ENCODE results near the gene GNAZ.

Gene GNAZ

GRCh38 chr22:23075525-23076216 is 5.4 kb downstream of the GNAZ start:
- in situ Hi-C loops (cut with HindIII; ENCODE audit: low sequenced_read_pairs) = no loop called here

- in situ Hi-C loops (cut with HindIII; ENCODE audit: low sequenced_read_pairs) = no loop called here
Measured at GRCh38 chr22:23076896-23077572, 6.7 kb downstream of the GNAZ start.

GRCh38 chr22:23077627-23078461 is 7.5 kb downstream of the GNAZ start:
- in situ Hi-C loops (cut with HindIII; ENCODE audit: low sequenced_read_pairs) = no loop called here

GRCh38 chr22:23078462-23078787 is 8.1 kb downstream of the GNAZ start:
- in situ Hi-C loops (cut with HindIII; ENCODE audit: low sequenced_read_pairs) = no loop called here

GRCh38 chr22:23079240-23079768 is 9.0 kb downstream of the GNAZ start:
- in situ Hi-C loops (cut with HindIII; ENCODE audit: low sequenced_read_pairs) = no loop called here

GRCh38 chr22:23079814-23080521 is 9.6 kb downstream of the GNAZ start:
- in situ Hi-C loops (cut with HindIII; ENCODE audit: low sequenced_read_pairs) = no loop called here

GRCh38 chr22:23080613-23081290 is 10.4 kb downstream of the GNAZ start:
- in situ Hi-C loops (cut with HindIII; ENCODE audit: low sequenced_read_pairs) = no loop called here

- in situ Hi-C loops (cut with HindIII; ENCODE audit: low sequenced_read_pairs) = no loop called here
Measured at GRCh38 chr22:23082534-23083314, 12.4 kb downstream of the GNAZ start.

GRCh38 chr22:23083315-23084021 is 13.1 kb downstream of the GNAZ start:
- in situ Hi-C loops (cut with HindIII; ENCODE audit: low sequenced_read_pairs) = no loop called here

GRCh38 chr22:23084453-23085350 is 14.4 kb downstream of the GNAZ start:
- in situ Hi-C loops (cut with HindIII; ENCODE audit: low sequenced_read_pairs) = no loop called here

GRCh38 chr22:23085351-23085671 is 15.0 kb downstream of the GNAZ start:
- in situ Hi-C loops (cut with HindIII; ENCODE audit: low sequenced_read_pairs) = no loop called here

GRCh38 chr22:23085785-23086184 is 15.5 kb downstream of the GNAZ start:
- in situ Hi-C loops (cut with HindIII; ENCODE audit: low sequenced_read_pairs) = no loop called here

GRCh38 chr22:23086263-23086662 is 15.9 kb downstream of the GNAZ start:
- in situ Hi-C loops (cut with HindIII; ENCODE audit: low sequenced_read_pairs) = no loop called here

- in situ Hi-C loops (cut with HindIII; ENCODE audit: low sequenced_read_pairs) = no loop called here
Measured at GRCh38 chr22:23086787-23087186, 16.5 kb downstream of the GNAZ start.

GRCh38 chr22:23088199-23088604 is 17.9 kb downstream of the GNAZ start:
- in situ Hi-C loops (cut with HindIII; ENCODE audit: low sequenced_read_pairs) = no loop called here

GRCh38 chr22:23089010-23089409 is 18.7 kb downstream of the GNAZ start:
- in situ Hi-C loops (cut with HindIII; ENCODE audit: low sequenced_read_pairs) = no loop called here

- in situ Hi-C loops (cut with HindIII; ENCODE audit: low sequenced_read_pairs) = no loop called here
Measured at GRCh38 chr22:23089633-23090456, 19.5 kb downstream of the GNAZ start.

Measured in DLD1 (cell line).